BE2C (cell line): Measurements from ENCODE around the gene HADHA.

Experiments used
- DNase-seq: peaks from one replicate; pipeline ENCODE4 v3.0.0-alpha.2; 2020
- H3K27me3 ChIP-seq: fragments of 250-450 bp; sonication (Bioruptor Pico); 2 replicates; pipeline ENCODE4 v1.5.1; 2020; ENCODE audit warnings: mild to moderate bottlenecking
- H3K36me3 ChIP-seq: fragments of 250-450 bp; sonication (Bioruptor Pico); 2 replicates; pipeline ENCODE4 v1.5.1; 2020; ENCODE audit warnings: mild to moderate bottlenecking
- H3K4me1 ChIP-seq: fragments of 250-450 bp; sonication (Bioruptor Pico); 2 replicates; pipeline ENCODE4 v1.5.1; 2020
- H3K4me3 ChIP-seq: 2 replicates; pipeline ENCODE4 v1.5.1; 2011; ENCODE audit warnings: low read depth, low read length
- H3K9me3 ChIP-seq: fragments of 250-450 bp; sonication (Bioruptor Pico); 2 replicates; pipeline ENCODE4 v1.5.1; 2020
- TF ChIP-seq, protein P1 (sequence below): IDR thresholded peaks from 2 replicates; pipeline ENCODE4 v1.5.1; 2012; ENCODE audit warnings: mild to moderate bottlenecking, low read depth, low read length

Gene HADHA

DNA sequence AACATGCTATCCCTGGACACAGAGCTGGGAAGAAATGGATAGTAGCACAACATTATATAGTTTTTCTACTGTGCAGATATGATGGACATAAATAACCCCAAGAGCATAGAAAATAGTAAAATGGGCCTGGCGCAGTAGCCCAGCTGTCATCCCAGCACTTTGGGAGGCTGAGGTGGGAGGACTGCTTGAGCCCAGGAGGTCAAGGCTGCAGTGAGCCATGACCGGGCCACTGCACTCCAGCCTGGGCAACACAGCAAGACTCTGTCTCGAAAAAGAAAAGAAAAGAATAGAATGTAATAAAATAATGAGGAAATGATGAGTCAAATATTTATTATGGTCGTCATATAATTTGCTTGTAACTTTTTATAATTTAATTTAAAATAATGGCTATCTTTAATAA is 79.0 kb downstream of the HADHA start:
- H3K4me1 ChIP-seq = no peaks in the 10 kb centered on the region
- H3K9me3 ChIP-seq = no peaks in the 10 kb centered on the region
- no peaks in the 10 kb centered on the region for H3K27me3 ChIP-seq
- TF ChIP-seq, protein P1, sequence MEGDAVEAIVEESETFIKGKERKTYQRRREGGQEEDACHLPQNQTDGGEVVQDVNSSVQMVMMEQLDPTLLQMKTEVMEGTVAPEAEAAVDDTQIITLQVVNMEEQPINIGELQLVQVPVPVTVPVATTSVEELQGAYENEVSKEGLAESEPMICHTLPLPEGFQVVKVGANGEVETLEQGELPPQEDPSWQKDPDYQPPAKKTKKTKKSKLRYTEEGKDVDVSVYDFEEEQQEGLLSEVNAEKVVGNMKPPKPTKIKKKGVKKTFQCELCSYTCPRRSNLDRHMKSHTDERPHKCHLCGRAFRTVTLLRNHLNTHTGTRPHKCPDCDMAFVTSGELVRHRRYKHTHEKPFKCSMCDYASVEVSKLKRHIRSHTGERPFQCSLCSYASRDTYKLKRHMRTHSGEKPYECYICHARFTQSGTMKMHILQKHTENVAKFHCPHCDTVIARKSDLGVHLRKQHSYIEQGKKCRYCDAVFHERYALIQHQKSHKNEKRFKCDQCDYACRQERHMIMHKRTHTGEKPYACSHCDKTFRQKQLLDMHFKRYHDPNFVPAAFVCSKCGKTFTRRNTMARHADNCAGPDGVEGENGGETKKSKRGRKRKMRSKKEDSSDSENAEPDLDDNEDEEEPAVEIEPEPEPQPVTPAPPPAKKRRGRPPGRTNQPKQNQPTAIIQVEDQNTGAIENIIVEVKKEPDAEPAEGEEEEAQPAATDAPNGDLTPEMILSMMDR = no peak
- no peak overlapping the region for H3K4me3 ChIP-seq
- no peaks in the 10 kb centered on the region for H3K36me3 ChIP-seq
- DNase-seq = no peak

- DNase-seq = no peak
- Histone ChIP-seq H3K36me3 (no peaks in the 10 kb centered on the region), H3K27me3 (no peaks in the 10 kb centered on the region), H3K4me1 (no peaks in the 10 kb centered on the region), H3K4me3 (no peak overlapping the region), H3K9me3 (no peaks in the 10 kb centered on the region)
- TF ChIP-seq, protein P1 = no peak
Measured at GRCh38 chr2:26164641-26165211, 79.7 kb downstream of the HADHA start.

GRCh38 chr2:26164231-26164630 is 80.2 kb downstream of the HADHA start:
- no peaks in the 10 kb centered on the region for H3K4me1 ChIP-seq
- DNase-seq = no peak
- no peaks in the 10 kb centered on the region for H3K27me3 ChIP-seq
- TF ChIP-seq, protein P1 = no peak
- no peaks in the 10 kb centered on the region for H3K36me3 ChIP-seq
- no peaks in the 10 kb centered on the region for H3K9me3 ChIP-seq
- no peak overlapping the region for H3K4me3 ChIP-seq

DNA sequence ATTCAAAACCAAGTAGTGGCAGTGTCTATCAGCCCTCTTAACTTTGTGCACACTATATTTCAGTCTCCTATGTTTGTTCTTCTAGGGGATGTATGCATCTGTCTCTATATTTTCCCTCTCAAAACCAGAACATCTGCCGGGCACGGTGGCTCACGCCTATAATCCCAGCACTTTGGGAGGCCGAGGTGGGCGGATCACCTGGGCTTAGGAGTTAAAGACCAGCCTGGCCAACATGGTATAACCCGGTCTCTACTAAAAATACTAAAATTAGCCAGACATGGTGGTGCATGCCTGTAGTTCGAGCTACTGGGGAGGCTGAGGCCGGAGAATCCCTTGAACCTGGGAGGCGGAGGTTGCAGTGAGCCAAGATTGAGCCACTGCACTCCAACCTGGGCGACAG is 81.5 kb downstream of the HADHA start:
- TF ChIP-seq, protein P1 = no peak
- no peaks in the 10 kb centered on the region for H3K27me3 ChIP-seq
- no peaks in the 10 kb centered on the region for H3K9me3 ChIP-seq
- no peaks in the 10 kb centered on the region for H3K36me3 ChIP-seq
- no peak for DNase-seq
- H3K4me3 ChIP-seq = no peak overlapping the region
- no peaks in the 10 kb centered on the region for H3K4me1 ChIP-seq

- H3K27me3 ChIP-seq = no peaks in the 10 kb centered on the region
- DNase-seq = no peak
- H3K9me3 ChIP-seq = peaks cover 4% of the 10 kb centered on the region; the same call in 1 of the 2 replicates
- H3K4me3 ChIP-seq = no peak overlapping the region
- TF ChIP-seq, protein P1 = no peak
- no peaks in the 10 kb centered on the region for H3K4me1 ChIP-seq
- no peaks in the 10 kb centered on the region for H3K36me3 ChIP-seq
Measured at GRCh38 chr2:26161926-26162325, 82.5 kb downstream of the HADHA start.

DNA sequence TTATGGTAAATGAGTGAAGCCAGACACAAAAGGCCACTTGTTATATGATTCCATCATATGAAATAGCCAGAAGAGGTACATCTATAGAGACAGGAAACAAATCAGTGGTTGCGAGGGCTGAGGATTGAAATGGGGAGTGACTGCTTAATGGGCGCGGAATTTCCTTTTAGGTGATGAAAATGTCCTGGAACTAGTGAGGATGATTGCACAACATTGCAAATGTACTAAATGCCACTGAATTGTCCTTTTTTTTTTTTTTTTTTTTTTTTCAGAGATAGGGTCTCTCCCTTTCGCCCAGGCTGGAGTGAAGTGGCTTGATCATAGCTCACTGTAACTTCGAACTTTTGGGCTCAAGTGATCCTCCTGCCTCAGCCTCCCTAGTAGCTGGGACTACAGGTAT is 86.9 kb downstream of the HADHA start:
- no peak for DNase-seq
- TF ChIP-seq, protein P1 = no peak
- H3K36me3 ChIP-seq = no peaks in the 10 kb centered on the region
- no peaks in the 10 kb centered on the region for H3K4me1 ChIP-seq
- H3K9me3 ChIP-seq = peaks cover 4% of the 10 kb centered on the region; the same call in 1 of the 2 replicates
- H3K27me3 ChIP-seq = no peaks in the 10 kb centered on the region
- no peak overlapping the region for H3K4me3 ChIP-seq
